Measurements from ENCODE around the gene GATAD2B.

GATAD2B gene

DNA sequence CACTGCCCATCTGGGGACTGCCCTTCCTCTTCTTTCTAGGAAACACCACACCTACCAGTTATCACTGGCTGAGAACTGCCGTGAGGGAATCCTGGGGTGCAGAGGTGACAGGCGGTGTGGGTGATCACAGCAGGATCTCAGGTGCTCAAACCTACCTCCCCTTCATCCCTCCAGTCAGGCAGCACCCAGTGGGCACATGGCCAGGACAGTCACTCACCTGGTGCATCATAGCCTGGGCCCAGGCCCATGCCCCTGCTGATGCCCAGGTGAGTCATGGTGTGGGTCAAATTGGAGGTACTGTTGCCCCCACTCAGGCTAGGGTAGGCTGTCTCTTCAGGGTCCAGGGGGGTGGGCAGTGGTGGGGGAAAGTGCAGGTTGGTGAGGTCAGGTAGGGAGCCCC lies 29.0 kb upstream of the GATAD2B start:
- WGBS (ENCODE audit: insufficient coverage) = 100% methylated on average over 1 of the region's 2 CpGs
- peaks cover 14 to 75% (median 58%) of the 10 kb centered on the region in 4 experiments for H3K36me3 ChIP-seq (ENCODE audit: control insufficient read depth in 4 of 4, insufficient read depth in 4 of 4, low read length in 3 of 4)
- POLR2A ChIA-PET = no interaction called here

DNA sequence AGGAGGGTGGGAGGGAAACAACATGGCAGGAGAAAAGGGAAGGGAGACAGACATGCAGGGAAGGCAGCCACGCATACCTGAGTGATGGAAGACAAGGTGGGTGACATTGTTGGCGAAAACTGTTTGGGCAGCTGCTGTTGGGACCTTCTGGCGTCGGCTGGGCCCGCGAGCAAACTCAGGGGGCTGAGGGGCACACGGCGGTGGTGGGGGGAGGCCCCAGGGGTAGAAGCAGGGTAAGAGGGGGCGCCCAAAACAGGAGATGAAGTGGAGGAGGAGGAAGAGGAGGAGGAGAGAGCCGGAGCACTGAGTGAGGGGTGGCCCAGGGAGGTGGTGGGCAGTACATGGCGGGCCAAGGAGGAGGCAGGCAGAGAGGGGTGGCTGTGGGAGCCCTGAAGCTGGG lies 28.4 kb upstream of the GATAD2B start:
- Histone ChIP-seq H3K27ac (ENCODE audit: insufficient read depth in 1 of 2, low read depth in 1 of 2, low read length in 2 of 2, poor library complexity in 1 of 2, severe bottlenecking in 2 of 2) (no peak overlapping the region), H3K9me3 (ENCODE audit: control extremely low read depth in 1 of 5, control insufficient read depth in 4 of 5, insufficient read depth in 2 of 5, low read depth in 1 of 5, low read length in 4 of 5) (no peaks in the 10 kb centered on the region), H3K27me3 (replicated peaks in 2 of 5; ENCODE audit: control insufficient read depth in 4 of 5, insufficient read depth in 5 of 5, low read length in 4 of 5) (no peaks in the 10 kb centered on the region), H3K36me3 (ENCODE audit: control insufficient read depth in 4 of 4, insufficient read depth in 4 of 4, low read length in 3 of 4) (peaks cover 14 to 75% (median 58%) of the 10 kb centered on the region in 4 experiments), H3K4me3 (ENCODE audit: control insufficient read depth in 1 of 7, extremely low read depth in 1 of 7, insufficient read depth in 4 of 7, low read depth in 2 of 7, low read length in 6 of 7) (no peak overlapping the region), H3K4me1 (ENCODE audit: control extremely low read depth in 1 of 4, control insufficient read depth in 4 of 4, insufficient read depth in 4 of 4, low read length in 3 of 4) (peaks cover 0 to 19% (median 18%) of the 10 kb centered on the region in 4 experiments)
- 98% methylated on average over 11 of the region's 11 CpGs for WGBS (ENCODE audit: insufficient coverage)
- POLR2A ChIA-PET = no interaction called here
- CTCF ChIA-PET = interaction anchor here (1.0 to 1.5 kb wide), 2 partner anchors 27 to 125 kb away, joined by 3 read pairs; no protein-coding TSS in a partner anchor
- DNase-seq = no peak

More for the DNA sequence above, 29.0 kb upstream of the GATAD2B start:
- DNase-seq = no peak
- H3K4me1 ChIP-seq (ENCODE audit: control extremely low read depth in 1 of 4, control insufficient read depth in 4 of 4, insufficient read depth in 4 of 4, low read length in 3 of 4) = peaks cover 4 to 23% (median 22%) of the 10 kb centered on the region in 4 experiments
- CTCF ChIA-PET = no interaction called here
- no peak overlapping the region for H3K27ac ChIP-seq (ENCODE audit: insufficient read depth in 1 of 2, low read depth in 1 of 2, low read length in 2 of 2, poor library complexity in 1 of 2, severe bottlenecking in 2 of 2)
- no peaks in the 10 kb centered on the region for H3K27me3 ChIP-seq (replicated peaks in 2 of 5; ENCODE audit: control insufficient read depth in 4 of 5, insufficient read depth in 5 of 5, low read length in 4 of 5)
- H3K9me3 ChIP-seq (ENCODE audit: control extremely low read depth in 1 of 5, control insufficient read depth in 4 of 5, insufficient read depth in 2 of 5, low read depth in 1 of 5, low read length in 4 of 5) = no peaks in the 10 kb centered on the region
- no peak overlapping the region for H3K4me3 ChIP-seq (ENCODE audit: control insufficient read depth in 1 of 7, extremely low read depth in 1 of 7, insufficient read depth in 4 of 7, low read depth in 2 of 7, low read length in 6 of 7)

DNA sequence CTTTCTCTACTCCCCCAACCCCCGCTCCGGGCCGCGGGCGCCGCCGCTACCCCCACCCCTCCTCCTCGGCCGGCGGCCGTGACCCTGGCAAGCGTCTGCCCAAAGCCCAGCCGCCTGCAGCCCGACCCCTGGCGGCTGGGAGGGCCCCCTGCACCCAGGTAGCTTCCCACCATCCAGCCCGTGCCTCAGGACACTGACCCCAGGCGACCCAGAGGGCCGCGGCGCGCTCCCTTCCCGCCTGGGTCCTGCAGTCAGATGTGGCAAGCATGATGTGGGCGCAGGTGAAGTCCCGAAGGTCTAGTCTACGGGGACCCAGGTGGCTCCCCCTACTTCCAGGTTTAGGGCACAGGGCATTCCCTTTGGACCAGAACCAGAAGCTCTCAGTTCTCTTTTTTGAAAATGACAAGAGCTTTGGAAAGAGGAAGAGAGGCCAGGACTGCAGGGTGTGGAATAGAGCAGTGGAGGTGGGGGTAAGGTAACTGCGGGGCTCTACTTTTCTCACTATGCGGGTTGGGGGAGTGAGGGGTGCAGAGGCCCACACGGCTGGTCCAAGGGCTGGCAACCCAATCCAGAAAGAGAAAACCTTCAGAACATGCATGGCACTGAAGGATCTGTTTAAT lies 24.0 kb upstream of the GATAD2B start, which contains the start of gene DENND4B:
DENND4B (minus strand) TSS at position 97 of the 620 bp plus-strand sequence. CDS start 2,344 bp downstream, outside the sequence.
- Histone ChIP-seq H3K4me1 (ENCODE audit: control extremely low read depth in 1 of 4, control insufficient read depth in 4 of 4, insufficient read depth in 4 of 4, low read length in 3 of 4) (peaks cover 4 to 33% (median 30%) of the 10 kb centered on the region in 4 experiments), H3K36me3 (ENCODE audit: control insufficient read depth in 4 of 4, insufficient read depth in 4 of 4, low read length in 3 of 4) (peaks cover 10 to 66% (median 50%) of the 10 kb centered on the region in 4 experiments), H3K4me3 (ENCODE audit: control insufficient read depth in 1 of 7, extremely low read depth in 1 of 7, insufficient read depth in 4 of 7, low read depth in 2 of 7, low read length in 6 of 7) (peak within 1 kb of the TSS; percentile 71 to 92 (median 83)), H3K27ac (ENCODE audit: insufficient read depth in 1 of 2, low read depth in 1 of 2, low read length in 2 of 2, poor library complexity in 1 of 2, severe bottlenecking in 2 of 2) (peak within 1 kb of the TSS; percentile 83 to 91), H3K27me3 (replicated peaks in 2 of 5; ENCODE audit: control insufficient read depth in 4 of 5, insufficient read depth in 5 of 5, low read length in 4 of 5) (no peaks in the 10 kb centered on the region), H3K9me3 (ENCODE audit: control extremely low read depth in 1 of 5, control insufficient read depth in 4 of 5, insufficient read depth in 2 of 5, low read depth in 1 of 5, low read length in 4 of 5) (no peaks in the 10 kb centered on the region)
- ChIA-PET POLR2A (interaction anchor here (0.6 to 3.8 kb wide), 11 partner anchors 11 to 275 kb away, joined by 3 to 26 read pairs (median 5); partner anchors contain the start of genes CREB3L4, CRTC2, GATAD2B and JTB), CTCF (interaction anchor here (0.9 to 5.1 kb wide), 13 partner anchors 9 to 150 kb away, joined by 3 to 52 read pairs (median 8); partner anchors contain the start of genes CREB3L4, CRTC2, GATAD2B and JTB)
- 20% methylated on average over 15 of the region's 28 CpGs for WGBS (ENCODE audit: insufficient coverage)
- DNase-seq = peak; percentile 77 to 88 (median 87)

DNA sequence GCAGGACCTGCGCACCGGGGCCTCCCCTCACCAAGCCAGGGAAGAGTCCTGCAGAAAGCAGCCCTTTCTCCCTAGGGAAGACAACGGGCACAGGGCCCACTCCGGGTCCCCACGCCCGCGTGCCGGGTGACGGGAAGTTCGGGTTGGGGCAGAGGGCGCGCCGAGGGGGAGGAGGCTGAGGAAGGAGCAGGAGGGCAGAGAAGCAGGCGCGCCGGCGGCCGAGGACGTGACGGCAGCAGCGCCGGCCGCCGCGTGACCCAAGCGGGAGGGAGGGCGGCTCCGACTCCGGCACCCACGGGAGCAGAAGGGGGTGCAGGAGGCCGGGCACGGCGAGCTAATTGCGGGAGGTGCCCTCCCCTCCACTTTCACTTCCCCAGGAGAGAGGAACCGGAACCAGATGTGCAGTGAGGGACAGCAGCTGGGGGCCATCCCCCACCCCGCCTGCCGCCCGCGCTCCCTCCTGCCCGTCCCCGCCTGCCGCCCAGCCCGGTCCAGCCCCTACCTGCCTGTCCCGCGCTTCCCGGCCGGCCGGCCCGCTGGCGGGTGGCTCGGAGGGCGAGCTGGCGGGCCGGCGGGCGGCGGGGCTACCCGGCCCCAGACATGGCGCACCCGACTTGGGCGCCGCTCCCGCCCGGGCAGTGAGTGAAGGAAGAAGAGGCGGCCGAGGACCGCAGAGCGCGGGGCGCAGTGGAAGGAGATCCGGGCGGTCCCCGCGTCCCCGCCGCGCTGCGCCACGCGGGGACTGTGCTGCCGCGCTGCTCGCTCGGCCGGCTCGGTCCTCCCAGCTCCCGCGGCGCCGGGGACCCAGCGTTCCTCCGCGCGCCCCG lies 23.2 kb upstream of the GATAD2B start:
- H3K27me3 ChIP-seq (replicated peaks in 2 of 5; ENCODE audit: control insufficient read depth in 4 of 5, insufficient read depth in 5 of 5, low read length in 4 of 5) = no peaks in the 10 kb centered on the region
- H3K4me3 ChIP-seq (ENCODE audit: control insufficient read depth in 1 of 7, extremely low read depth in 1 of 7, insufficient read depth in 4 of 7, low read depth in 2 of 7, low read length in 6 of 7) = peak overlapping the region; percentile 71 to 92 (median 83)
- WGBS (ENCODE audit: insufficient coverage) = 0% methylated on average over 68 of the region's 95 CpGs
- H3K36me3 ChIP-seq (ENCODE audit: control insufficient read depth in 4 of 4, insufficient read depth in 4 of 4, low read length in 3 of 4) = peaks cover 8 to 66% (median 50%) of the 10 kb centered on the region in 4 experiments
- peaks cover 4 to 33% (median 30%) of the 10 kb centered on the region in 4 experiments for H3K4me1 ChIP-seq (ENCODE audit: control extremely low read depth in 1 of 4, control insufficient read depth in 4 of 4, insufficient read depth in 4 of 4, low read length in 3 of 4)
- no peaks in the 10 kb centered on the region for H3K9me3 ChIP-seq (ENCODE audit: control extremely low read depth in 1 of 5, control insufficient read depth in 4 of 5, insufficient read depth in 2 of 5, low read depth in 1 of 5, low read length in 4 of 5)
- ChIA-PET CTCF (interaction anchor here (0.9 to 5.1 kb wide), 14 partner anchors 9 to 154 kb away, joined by 3 to 52 read pairs (median 8); partner anchors contain the start of genes CREB3L4, CRTC2, GATAD2B and JTB), POLR2A (interaction anchor here (0.6 to 3.8 kb wide), 12 partner anchors 12 to 124 kb away, joined by 3 to 26 read pairs (median 5); partner anchors contain the start of genes CREB3L4, CRTC2, GATAD2B and JTB)
- H3K27ac ChIP-seq (ENCODE audit: insufficient read depth in 1 of 2, low read depth in 1 of 2, low read length in 2 of 2, poor library complexity in 1 of 2, severe bottlenecking in 2 of 2) = peak overlapping the region; percentile 83 to 91
- peak; percentile 89 to 97 (median 95) for DNase-seq

DNA sequence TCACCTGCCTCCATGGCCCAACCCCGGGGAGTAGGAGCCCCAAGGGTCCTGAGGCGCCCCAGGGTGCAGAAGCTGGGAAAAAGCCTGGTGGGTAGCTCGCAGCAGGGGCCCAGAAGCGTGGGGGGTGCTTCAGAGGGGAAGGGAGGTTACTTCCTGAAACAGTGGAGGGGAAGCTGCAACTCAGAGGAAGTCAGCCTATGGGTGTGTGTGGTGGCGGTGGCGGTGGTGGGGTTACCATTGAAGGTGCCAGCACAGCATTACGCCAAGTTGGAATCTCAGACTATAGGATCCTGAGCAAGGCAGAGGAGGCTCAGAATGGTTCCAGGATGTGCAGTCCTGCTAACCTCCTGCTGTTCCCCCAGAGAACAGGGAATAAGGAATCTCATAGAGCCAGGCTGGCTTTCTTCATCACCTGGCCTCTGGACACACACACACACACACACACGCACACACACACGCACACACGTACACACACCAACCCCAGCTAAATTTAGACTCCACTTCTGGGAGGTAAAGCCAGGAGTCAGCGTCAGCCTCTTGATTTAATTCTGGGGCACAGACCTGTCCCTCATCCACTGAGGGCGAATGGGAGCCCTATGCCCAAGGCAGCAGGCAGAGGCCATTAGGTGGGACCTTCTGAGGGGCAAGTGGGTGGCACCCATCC lies 22.5 kb upstream of the GATAD2B start:
- 0% methylated on average over 8 of the region's 12 CpGs for WGBS (ENCODE audit: insufficient coverage)
- peaks cover 4 to 33% (median 30%) of the 10 kb centered on the region in 4 experiments for H3K4me1 ChIP-seq (ENCODE audit: control extremely low read depth in 1 of 4, control insufficient read depth in 4 of 4, insufficient read depth in 4 of 4, low read length in 3 of 4)
- H3K36me3 ChIP-seq (ENCODE audit: control insufficient read depth in 4 of 4, insufficient read depth in 4 of 4, low read length in 3 of 4) = peaks cover 8 to 66% (median 53%) of the 10 kb centered on the region in 4 experiments
- CTCF ChIA-PET = interaction anchor here (0.7 to 5.1 kb wide), 18 partner anchors 8 to 316 kb away, joined by 3 to 52 read pairs (median 6); partner anchors contain the start of genes CREB3L4, CRTC2, GATAD2B and SLC39A1
- no peaks in the 10 kb centered on the region for H3K27me3 ChIP-seq (replicated peaks in 2 of 5; ENCODE audit: control insufficient read depth in 4 of 5, insufficient read depth in 5 of 5, low read length in 4 of 5)
- H3K9me3 ChIP-seq (ENCODE audit: control extremely low read depth in 1 of 5, control insufficient read depth in 4 of 5, insufficient read depth in 2 of 5, low read depth in 1 of 5, low read length in 4 of 5) = no peaks in the 10 kb centered on the region
- H3K27ac ChIP-seq (ENCODE audit: insufficient read depth in 1 of 2, low read depth in 1 of 2, low read length in 2 of 2, poor library complexity in 1 of 2, severe bottlenecking in 2 of 2) = peak overlapping the region; percentile 83 to 91
- peak; percentile 82 to 96 (median 93) for DNase-seq
- H3K4me3 ChIP-seq (ENCODE audit: control insufficient read depth in 1 of 7, extremely low read depth in 1 of 7, insufficient read depth in 4 of 7, low read depth in 2 of 7, low read length in 6 of 7) = peak overlapping the region; percentile 71 to 92 (median 83)
- POLR2A ChIA-PET = interaction anchor here (0.6 to 3.8 kb wide), 14 partner anchors 12 to 1295 kb away, joined by 3 to 26 read pairs (median 4); partner anchors contain the start of genes CREB3L4, CRTC2, GATAD2B and JTB

DNA sequence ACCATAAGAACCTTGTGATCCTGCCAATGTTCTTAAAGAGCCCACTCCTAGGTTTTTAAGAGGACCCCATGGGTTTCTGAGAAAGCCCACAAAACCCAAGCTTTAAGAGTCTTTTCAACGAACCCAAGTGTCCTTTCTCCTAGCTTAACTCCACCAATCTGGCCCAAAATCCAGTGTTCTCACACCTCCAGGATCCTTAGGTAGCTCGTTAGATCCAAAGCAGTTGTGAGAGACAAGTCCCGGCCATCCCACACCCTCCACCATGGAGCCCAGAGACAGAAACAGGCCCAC lies 22.0 kb upstream of the GATAD2B start:
- Histone ChIP-seq H3K27me3 (replicated peaks in 2 of 5; ENCODE audit: control insufficient read depth in 4 of 5, insufficient read depth in 5 of 5, low read length in 4 of 5) (no peaks in the 10 kb centered on the region), H3K4me3 (ENCODE audit: control insufficient read depth in 1 of 7, extremely low read depth in 1 of 7, insufficient read depth in 4 of 7, low read depth in 2 of 7, low read length in 6 of 7) (peak overlapping the region; percentile 71 to 92 (median 83)), H3K36me3 (ENCODE audit: control insufficient read depth in 4 of 4, insufficient read depth in 4 of 4, low read length in 3 of 4) (peaks cover 7 to 66% (median 53%) of the 10 kb centered on the region in 4 experiments), H3K4me1 (ENCODE audit: control extremely low read depth in 1 of 4, control insufficient read depth in 4 of 4, insufficient read depth in 4 of 4, low read length in 3 of 4) (peaks cover 4 to 33% (median 30%) of the 10 kb centered on the region in 4 experiments), H3K27ac (ENCODE audit: insufficient read depth in 1 of 2, low read depth in 1 of 2, low read length in 2 of 2, poor library complexity in 1 of 2, severe bottlenecking in 2 of 2) (peak overlapping the region; percentile 83 to 91), H3K9me3 (ENCODE audit: control extremely low read depth in 1 of 5, control insufficient read depth in 4 of 5, insufficient read depth in 2 of 5, low read depth in 1 of 5, low read length in 4 of 5) (no peaks in the 10 kb centered on the region)
- ChIA-PET POLR2A (interaction anchor here (0.6 to 3.8 kb wide), 11 partner anchors 12 to 1295 kb away, joined by 3 to 26 read pairs (median 4); partner anchors contain the start of genes CREB3L4, GATAD2B, RAB13 and SLC39A1), CTCF (interaction anchor here (0.7 to 5.1 kb wide), 16 partner anchors 8 to 316 kb away, joined by 3 to 52 read pairs (median 5); partner anchors contain the start of genes CREB3L4, CRTC2 and GATAD2B)
- no peak for DNase-seq
- 5% methylated on average over 2 of the region's 3 CpGs for WGBS (ENCODE audit: insufficient coverage)
